Measurements from ENCODE around the gene C10orf71.

The C10orf71 gene

DNA sequence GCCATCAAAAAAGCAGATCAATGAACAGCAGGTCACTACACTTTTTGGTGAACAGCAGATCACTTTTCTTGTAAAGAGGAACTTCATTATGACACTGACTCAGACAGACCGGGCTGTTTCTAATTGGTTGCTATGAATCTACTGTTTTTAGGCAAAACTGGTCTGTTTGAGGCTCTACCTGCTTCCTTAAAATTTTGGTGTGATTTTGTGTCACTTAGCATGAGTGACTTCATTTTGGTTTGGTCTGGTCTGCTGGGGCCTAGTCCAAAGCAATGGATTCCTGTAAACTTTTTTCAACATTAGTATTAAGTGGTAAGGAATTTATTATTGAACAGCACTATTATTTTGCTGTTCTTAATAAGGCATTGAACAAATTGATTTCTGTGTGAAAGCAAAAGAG is 41.8 kb upstream of the C10orf71 start:
- TF ChIP-seq, protein P1, sequence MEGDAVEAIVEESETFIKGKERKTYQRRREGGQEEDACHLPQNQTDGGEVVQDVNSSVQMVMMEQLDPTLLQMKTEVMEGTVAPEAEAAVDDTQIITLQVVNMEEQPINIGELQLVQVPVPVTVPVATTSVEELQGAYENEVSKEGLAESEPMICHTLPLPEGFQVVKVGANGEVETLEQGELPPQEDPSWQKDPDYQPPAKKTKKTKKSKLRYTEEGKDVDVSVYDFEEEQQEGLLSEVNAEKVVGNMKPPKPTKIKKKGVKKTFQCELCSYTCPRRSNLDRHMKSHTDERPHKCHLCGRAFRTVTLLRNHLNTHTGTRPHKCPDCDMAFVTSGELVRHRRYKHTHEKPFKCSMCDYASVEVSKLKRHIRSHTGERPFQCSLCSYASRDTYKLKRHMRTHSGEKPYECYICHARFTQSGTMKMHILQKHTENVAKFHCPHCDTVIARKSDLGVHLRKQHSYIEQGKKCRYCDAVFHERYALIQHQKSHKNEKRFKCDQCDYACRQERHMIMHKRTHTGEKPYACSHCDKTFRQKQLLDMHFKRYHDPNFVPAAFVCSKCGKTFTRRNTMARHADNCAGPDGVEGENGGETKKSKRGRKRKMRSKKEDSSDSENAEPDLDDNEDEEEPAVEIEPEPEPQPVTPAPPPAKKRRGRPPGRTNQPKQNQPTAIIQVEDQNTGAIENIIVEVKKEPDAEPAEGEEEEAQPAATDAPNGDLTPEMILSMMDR (IDR thresholded peaks at IDR 0.05; ENCODE audit: low read depth, low read length): no peak
- DNase-seq (ENCODE audit: extremely low read depth, low read depth): no peak

- TF ChIP-seq, protein P1 (IDR thresholded peaks at IDR 0.05; ENCODE audit: low read depth, low read length): no peak
- no peak for DNase-seq (ENCODE audit: extremely low read depth, low read depth)
These were observed 41.2 kb upstream of the C10orf71 start for GRCh38 chr10:49257626-49258349.

- TF ChIP-seq, protein P1 (IDR thresholded peaks at IDR 0.05; ENCODE audit: low read depth, low read length): no peak
- no peak for DNase-seq (ENCODE audit: extremely low read depth, low read depth)
These were observed 40.7 kb upstream of the C10orf71 start for GRCh38 chr10:49258350-49258683.

DNA sequence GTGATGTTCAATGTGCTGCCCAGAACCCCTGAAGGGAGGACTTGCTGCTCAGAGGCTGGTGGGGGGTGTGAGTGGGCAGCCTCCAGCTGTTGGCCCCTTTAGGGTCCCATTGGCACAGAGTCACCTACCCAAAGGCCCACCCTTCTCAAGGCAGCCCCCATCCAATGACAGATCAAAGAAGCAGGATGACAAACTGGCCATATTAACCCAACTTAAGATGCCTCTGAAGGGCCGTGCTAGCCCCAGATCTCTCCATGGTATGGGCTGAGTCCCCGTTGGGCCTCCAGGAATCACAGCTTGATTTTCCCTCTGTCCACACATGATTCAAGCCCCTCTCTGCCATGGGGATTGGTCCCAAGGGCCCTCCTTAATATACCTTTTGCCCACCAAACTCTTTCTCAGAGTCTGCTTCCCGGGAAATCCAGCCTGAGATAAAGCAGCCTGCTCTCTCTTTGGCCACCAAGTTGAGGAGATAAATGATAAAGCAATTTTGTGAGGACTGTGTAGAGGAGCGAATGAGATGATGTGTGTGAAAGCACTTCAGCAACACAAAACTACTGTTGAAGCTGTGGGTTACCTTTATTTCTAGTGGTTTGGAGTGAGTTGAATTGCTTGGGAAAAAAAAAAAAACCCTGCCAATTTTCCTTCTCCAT is 38.2 kb upstream of the C10orf71 start:
- TF ChIP-seq, protein P1 (IDR thresholded peaks at IDR 0.05; ENCODE audit: low read depth, low read length): no peak
- no peak for DNase-seq (ENCODE audit: extremely low read depth, low read depth)

DNA sequence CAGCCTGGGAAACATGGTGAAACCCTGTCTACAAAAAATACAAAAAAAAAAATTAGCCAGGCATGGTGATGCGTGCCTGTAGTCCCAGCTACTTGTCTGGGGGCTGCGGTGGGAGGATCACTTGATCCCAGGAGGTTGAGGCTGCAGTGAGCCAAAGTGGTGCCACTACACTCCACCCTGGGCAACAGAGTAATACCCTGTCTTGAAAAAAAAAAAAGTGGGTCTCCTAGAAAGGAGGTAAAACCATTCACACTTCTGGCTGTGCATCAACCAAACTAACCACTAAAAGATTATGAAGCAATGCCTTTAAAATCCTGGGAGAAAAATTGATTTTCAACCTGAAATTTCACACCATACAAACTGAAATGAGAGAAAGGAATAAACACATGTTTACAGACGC is 35.4 kb upstream of the C10orf71 start:
- no peak for DNase-seq (ENCODE audit: extremely low read depth, low read depth)

GRCh38 chr10:49264177-49264677 is 34.7 kb upstream of the C10orf71 start:
- TF ChIP-seq, protein P1 (IDR thresholded peaks at IDR 0.05; ENCODE audit: low read depth, low read length): no peak
- DNase-seq (ENCODE audit: extremely low read depth, low read depth): no peak

More for the DNA sequence above, 35.4 kb upstream of the C10orf71 start:
- TF ChIP-seq, protein P1 (IDR thresholded peaks at IDR 0.05; ENCODE audit: low read depth, low read length): no peak

GRCh38 chr10:49265885-49266284 is 33.1 kb upstream of the C10orf71 start:
- TF ChIP-seq, protein P1 (IDR thresholded peaks at IDR 0.05; ENCODE audit: low read depth, low read length): no peak
- DNase-seq (ENCODE audit: extremely low read depth, low read depth): no peak

All from AG09319 (cell line).